GM12873 (cell line): ENCODE data around the gene POU2F1.

ENCODE experiments used
- TF ChIP-seq, protein P1 (sequence below): IDR thresholded peaks from 2 replicates; pipeline ENCODE4 v1.5.1; 2012; ENCODE audit warnings: low read depth, mild to moderate bottlenecking, moderate library complexity, low read length, control low read depth; ENCODE audit not compliant: insufficient read depth; ENCODE audit errors: missing control alignments

Gene POU2F1

DNA sequence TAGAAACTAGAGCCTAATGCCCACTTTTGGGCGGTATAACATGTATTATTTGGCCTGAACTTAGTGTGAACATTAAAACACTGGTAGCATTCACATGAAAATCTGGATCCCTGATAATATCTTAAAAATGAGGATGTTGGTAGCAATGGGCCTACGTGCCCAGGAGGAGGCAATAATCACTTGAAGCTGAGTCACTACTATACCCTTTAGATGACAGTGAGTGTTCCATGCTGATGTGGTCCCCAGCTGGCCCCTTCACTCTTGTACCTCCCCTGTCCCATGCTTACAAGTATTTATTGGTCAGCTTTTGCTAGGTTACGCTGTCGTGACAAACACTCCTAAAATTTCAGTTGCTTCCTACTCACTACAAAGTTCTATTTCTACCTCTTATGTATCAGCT is 23.0 kb upstream of the POU2F1 start:
- TF ChIP-seq, protein P1, sequence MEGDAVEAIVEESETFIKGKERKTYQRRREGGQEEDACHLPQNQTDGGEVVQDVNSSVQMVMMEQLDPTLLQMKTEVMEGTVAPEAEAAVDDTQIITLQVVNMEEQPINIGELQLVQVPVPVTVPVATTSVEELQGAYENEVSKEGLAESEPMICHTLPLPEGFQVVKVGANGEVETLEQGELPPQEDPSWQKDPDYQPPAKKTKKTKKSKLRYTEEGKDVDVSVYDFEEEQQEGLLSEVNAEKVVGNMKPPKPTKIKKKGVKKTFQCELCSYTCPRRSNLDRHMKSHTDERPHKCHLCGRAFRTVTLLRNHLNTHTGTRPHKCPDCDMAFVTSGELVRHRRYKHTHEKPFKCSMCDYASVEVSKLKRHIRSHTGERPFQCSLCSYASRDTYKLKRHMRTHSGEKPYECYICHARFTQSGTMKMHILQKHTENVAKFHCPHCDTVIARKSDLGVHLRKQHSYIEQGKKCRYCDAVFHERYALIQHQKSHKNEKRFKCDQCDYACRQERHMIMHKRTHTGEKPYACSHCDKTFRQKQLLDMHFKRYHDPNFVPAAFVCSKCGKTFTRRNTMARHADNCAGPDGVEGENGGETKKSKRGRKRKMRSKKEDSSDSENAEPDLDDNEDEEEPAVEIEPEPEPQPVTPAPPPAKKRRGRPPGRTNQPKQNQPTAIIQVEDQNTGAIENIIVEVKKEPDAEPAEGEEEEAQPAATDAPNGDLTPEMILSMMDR: no peak

DNA sequence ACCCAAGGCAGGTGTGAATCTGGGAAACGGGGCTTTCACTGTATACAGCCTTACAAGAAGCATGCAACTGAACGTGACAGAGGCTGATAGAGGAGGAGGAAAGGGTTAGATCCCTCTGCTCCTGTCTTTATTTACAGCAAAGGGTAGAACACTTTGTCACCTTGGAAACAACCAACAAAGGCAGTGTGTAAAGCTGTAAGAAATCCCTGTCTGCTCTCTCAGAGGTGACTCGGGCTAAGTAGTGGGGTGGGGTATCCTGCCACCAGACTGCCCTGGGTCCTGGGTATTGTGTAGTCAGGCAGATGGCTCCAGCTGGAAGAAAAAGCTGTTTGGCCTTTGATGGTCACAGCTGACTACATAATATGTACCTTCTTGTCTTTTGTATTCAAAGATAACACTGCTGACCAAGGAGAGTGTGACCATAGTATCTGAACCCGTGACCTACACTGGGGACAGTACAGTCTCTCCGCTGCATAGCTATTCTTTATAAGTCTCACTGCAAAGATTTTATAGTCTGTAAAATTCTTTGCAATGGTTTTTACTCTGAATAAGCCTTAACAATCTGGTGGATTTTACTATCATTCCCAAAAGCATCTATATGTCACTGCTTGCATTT is 22.1 kb upstream of the POU2F1 start:
- TF ChIP-seq, protein P1: no peak

DNA sequence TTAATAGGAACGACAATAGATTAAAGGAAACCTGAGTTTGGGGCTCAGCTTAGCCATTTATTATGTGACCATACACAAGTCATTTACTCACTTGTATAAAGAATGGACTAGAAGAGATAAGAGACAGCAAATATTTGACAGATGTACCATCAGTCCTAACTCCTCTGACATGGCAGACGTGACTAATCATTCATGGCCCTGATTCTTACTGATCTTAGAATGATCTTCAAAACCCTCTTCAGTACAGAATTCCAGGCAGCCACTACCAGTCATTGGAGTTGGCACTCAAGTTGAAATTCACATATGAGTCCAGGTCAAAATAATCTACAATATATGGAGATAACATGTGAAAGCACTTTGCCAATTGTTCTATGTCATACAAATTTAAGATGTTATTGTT is 21.0 kb upstream of the POU2F1 start:
- TF ChIP-seq, protein P1: no peak

DNA sequence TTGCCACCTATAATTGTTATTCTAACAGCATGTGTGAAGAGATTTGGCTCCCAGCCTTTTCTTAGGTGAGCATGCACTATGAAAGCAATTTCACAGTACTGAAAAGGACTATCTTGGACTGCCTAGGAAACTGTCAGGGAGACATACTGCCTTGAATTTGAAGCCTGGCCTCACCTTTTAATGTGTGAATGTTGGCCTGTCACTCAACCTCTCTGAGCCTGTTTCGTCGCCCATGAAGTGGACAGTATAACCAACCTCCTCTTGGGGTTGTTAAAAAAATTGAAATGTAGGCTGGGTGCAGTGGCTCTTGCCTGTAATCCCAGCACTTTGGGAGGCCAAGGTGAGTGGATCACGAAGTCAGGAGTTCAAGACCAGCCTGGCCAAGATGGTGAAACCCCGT is 20.4 kb upstream of the POU2F1 start:
- TF ChIP-seq, protein P1: no peak

DNA sequence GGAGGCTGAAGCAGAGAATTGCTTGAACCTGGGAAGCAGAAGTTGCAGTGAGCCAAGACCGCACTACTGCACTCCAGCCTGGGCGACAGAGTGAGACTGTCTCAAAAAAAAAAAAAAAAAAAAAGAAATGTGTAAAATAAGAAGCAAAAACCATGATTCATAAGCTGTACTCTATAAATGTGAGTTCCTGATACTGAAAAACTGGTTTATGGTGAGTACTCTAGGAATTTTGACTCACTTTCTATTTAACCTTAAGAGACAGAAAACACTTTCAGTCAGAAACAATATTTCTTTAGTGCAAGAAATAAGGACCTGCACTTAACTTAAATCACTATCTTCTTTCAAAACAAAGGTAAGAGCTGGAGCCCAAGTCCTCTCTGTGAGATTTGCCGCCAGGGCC is 19.9 kb upstream of the POU2F1 start:
- TF ChIP-seq, protein P1: no peak

DNA sequence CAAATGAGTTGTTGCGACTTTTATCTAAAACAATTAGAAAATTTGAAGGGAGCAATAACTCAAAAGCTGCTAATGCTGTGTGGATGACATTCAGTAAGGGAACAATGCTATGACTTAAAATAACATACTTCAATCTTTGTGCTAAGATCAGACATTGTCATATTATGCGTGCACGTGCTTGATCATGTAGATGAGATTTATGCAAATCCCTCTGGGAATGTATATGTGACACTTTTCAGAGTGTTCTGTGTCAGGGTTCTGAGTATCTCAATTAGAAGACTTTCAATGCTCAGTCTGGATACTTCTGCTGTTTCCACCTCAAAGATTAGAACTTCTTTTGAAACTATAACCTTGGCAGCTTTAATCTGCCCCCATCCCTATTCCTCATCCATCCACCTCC is 18.6 kb upstream of the POU2F1 start:
- TF ChIP-seq, protein P1: no peak

DNA sequence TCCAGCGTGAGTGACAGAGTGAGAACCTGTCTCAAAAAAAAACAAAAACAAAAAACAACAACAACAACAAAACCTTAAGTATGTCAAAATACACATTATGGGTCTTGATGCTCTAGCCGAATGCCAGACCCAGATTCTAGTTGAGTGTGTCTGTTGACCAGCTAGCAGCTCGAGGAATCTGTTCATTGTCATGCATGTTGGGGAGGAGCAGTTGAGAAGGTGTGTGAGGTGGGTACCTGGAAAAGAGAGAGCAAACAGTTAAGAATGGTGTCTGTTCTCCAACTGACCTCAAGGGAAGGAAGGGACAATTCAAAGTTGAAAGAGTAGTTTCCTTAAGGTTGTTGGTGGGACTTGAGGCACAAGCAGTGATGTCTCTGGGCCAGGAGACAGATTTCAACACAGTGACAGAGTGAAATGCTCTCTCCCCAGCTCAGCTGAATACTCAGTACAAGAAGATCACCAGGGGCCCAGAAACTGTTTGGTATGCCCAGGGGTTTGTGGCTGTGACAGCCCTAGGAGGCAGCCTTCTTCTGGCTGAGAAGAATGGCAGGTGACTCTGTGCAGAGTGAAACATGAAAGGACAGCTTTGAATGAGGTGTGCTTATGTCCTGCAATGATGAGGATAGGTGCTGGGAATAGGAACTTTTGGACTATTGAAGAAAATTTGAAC is 14.4 kb upstream of the POU2F1 start:
- TF ChIP-seq, protein P1: no peak
